Lung (tissue), 12 donors: ENCODE results near the gene ARRDC1. TPM values are rescaled to one million over a fixed set of nuclear protein-coding genes. Genes with fewer than 3 reads are reported as not detected.

Source experiments
- ATAC-seq: fragments of 200-7000 bp; cut with Tn5 transposase; one replicate; pipeline ENCODE4 v1.9.1; 2020; ENCODE audit warnings: moderate number of reproducible peaks; ENCODE audit not compliant: insufficient read depth, low FRiP score
- DNase-seq, 3 donors: peaks; one replicate each; pipeline ENCODE4 v3.0.0-alpha.2; 2013 to 2017
- H3K27ac ChIP-seq, 2 donors: one replicate each; pipeline ENCODE4 v1.5.1; 2013; ENCODE audit warnings: mild to moderate bottlenecking in 2 of 2, moderate library complexity in 2 of 2, control low read depth in 1 of 2, inconsistent platforms in 1 of 2, low read depth in 1 of 2, low read length in 1 of 2
- H3K27me3 ChIP-seq, 3 donors: one replicate each; pipeline ENCODE4 v1.5.1; 2013; ENCODE audit warnings: low read length in 2 of 3; ENCODE audit not compliant: control insufficient read depth in 3 of 3, insufficient read depth in 3 of 3
- H3K36me3 ChIP-seq, 4 donors: one replicate each; pipeline ENCODE4 v1.5.1; 2013; ENCODE audit warnings: low read length in 4 of 4, mild to moderate bottlenecking in 1 of 4, moderate library complexity in 1 of 4; ENCODE audit not compliant: control insufficient read depth in 4 of 4, insufficient read depth in 4 of 4
- H3K4me1 ChIP-seq, 5 donors: one replicate each; pipeline ENCODE4 v1.5.1; 2013; ENCODE audit warnings: low read length in 5 of 5, mild to moderate bottlenecking in 2 of 5, moderate library complexity in 1 of 5; ENCODE audit not compliant: control insufficient read depth in 5 of 5, insufficient read depth in 5 of 5
- H3K4me3 ChIP-seq: one replicate; pipeline ENCODE4 v1.5.1; 2013; ENCODE audit warnings: mild to moderate bottlenecking, control low read depth, moderate library complexity
- H3K9ac ChIP-seq, 2 donors: one replicate each; pipeline ENCODE4 v1.5.1; 2013; ENCODE audit warnings: low read length in 2 of 2, control low read depth in 1 of 2; ENCODE audit not compliant: insufficient read depth in 1 of 2
- H3K9me3 ChIP-seq, 4 donors: one replicate each; pipeline ENCODE4 v1.5.1; 2013; ENCODE audit warnings: low read length in 3 of 4, mild to moderate bottlenecking in 1 of 4, moderate library complexity in 1 of 4; ENCODE audit not compliant: control insufficient read depth in 4 of 4, insufficient read depth in 3 of 4
- CTCF ChIP-seq: IDR thresholded peaks from 2 replicates; pipeline ENCODE4 v1.5.1; 2012; ENCODE audit warnings: mild to moderate bottlenecking; ENCODE audit errors: control extremely low read depth, extremely low read depth
- WGBS, 2 donors: extraction: QIAGEN DNeasy Blood & Tissue Kit; methylation state at CpG; one replicate each; pipeline ENCODE4 v1.1.7; 2013; 5-methylcytosine and 5-hydroxymethylcytosine counted together
- polyA plus RNA-seq, 2 donors: library from polyadenylated mRNA; stranded (reverse); fragments of 200-250 nt; gene quantifications; one replicate each; pipeline ENCODE4 v1.2.1, GENCODE V29; 2013
- total RNA-seq, 2 donors: library from RNA; depleted of rRNA in 1 of 2; stranded (reverse); fragments of >200 nt in 1 of 2; gene quantifications; one replicate each; pipeline ENCODE4 v1.2.1, GENCODE V29; 2014 to 2021
- donor health status: control.
- donor health status: control.
- donor health status: Bipolar disorder and iron deficiency.
- donor health status: healthy.
- donor health status: DM: yes; HTN: yes; CAD: no.

The ARRDC1 gene
- total and polyA plus RNA-seq, 4 donors: 57.4 to 137 (median 94.6) TPM

- no peak for DNase-seq
- Histone ChIP-seq H3K27ac (peak overlapping the region in 1 of 2 donors; percentile 89), H3K4me1 (peaks cover 8 to 42% (median 17%) of the 10 kb centered on the region in 5 donors), H3K9me3 (no peaks in the 10 kb centered on the region), H3K9ac (no peak overlapping the region), H3K4me3 (no peak overlapping the region), H3K36me3 (peaks cover 0 to 25% (median 3%) of the 10 kb centered on the region in 4 donors), H3K27me3 (peaks cover 0 to 4% (median 0%) of the 10 kb centered on the region in 3 donors)
- ATAC-seq: no peak
- 85 to 88% methylated on average over 6 of the region's 6 CpGs for WGBS, 2 donors
- no peak for TF ChIP-seq CTCF
Observed at GRCh38 chr9:137610944-137611343, 5.5 kb downstream of the ARRDC1 start.

- no peaks in the 10 kb centered on the region for H3K9me3 ChIP-seq
- H3K27me3 ChIP-seq: no peaks in the 10 kb centered on the region
- DNase-seq (peak; percentile 53 to 62 (median 57)), ATAC-seq (peak; percentile 83)
- H3K9ac ChIP-seq: no peak overlapping the region
- TF ChIP-seq CTCF: no peak
- H3K4me1 ChIP-seq: peaks cover 4 to 35% (median 9%) of the 10 kb centered on the region in 5 donors
- 30 to 40% methylated on average over 21 of the region's 21 CpGs for whole genome bisulfite sequencing, 2 donors
- peak overlapping the region in 1 of 2 donors; percentile 89 for H3K27ac ChIP-seq
- H3K36me3 ChIP-seq: peaks cover 0 to 27% (median 3%) of the 10 kb centered on the region in 4 donors
- no peak overlapping the region for H3K4me3 ChIP-seq
Observed at GRCh38 chr9:137611623-137612609, 6.4 kb downstream of the ARRDC1 start.

GRCh38 chr9:137612741-137613142 is 7.3 kb downstream of the ARRDC1 start:
- Histone ChIP-seq H3K27me3 (no peaks in the 10 kb centered on the region), H3K36me3 (peaks cover 0 to 27% (median 4%) of the 10 kb centered on the region in 4 donors), H3K4me3 (no peak overlapping the region), H3K4me1 (peaks cover 4 to 28% (median 7%) of the 10 kb centered on the region in 5 donors), H3K27ac (peak overlapping the region in 1 of 2 donors; percentile 89), H3K9me3 (no peaks in the 10 kb centered on the region), H3K9ac (no peak overlapping the region)
- no peak for ATAC-seq
- WGBS, 2 donors: 65 to 86% methylated on average over 8 of the region's 8 CpGs
- no peak for TF ChIP-seq CTCF
- DNase-seq: no peak
